ENCODE results near the gene SBK2.
"Not testable (repeated sequence)": the region's sequence is repeated elsewhere in the genome, so short reads cannot be mapped to it uniquely, and the experiment has no call there.

SBK2 gene

GRCh38 chr19:55536951-55537740 is at the start of gene SBK2:
SBK2 (minus strand) TSS chr19:55537133; CDS start chr19:55536294, 839 bp downstream.
- DNase-seq: no peak

GRCh38 chr19:55585658-55586339 is 48.9 kb upstream of the SBK2 start:
- DNase-seq: no peak

GRCh38 chr19:55584871-55585270 is 47.9 kb upstream of the SBK2 start:
- no peak for DNase-seq

GRCh38 chr19:55583897-55584296 is 47.0 kb upstream of the SBK2 start:
- DNase-seq: not testable (repeated sequence)

- not testable (repeated sequence) for DNase-seq
These were observed 45.4 kb upstream of the SBK2 start for GRCh38 chr19:55582284-55582683.

GRCh38 chr19:55581823-55582223 is 44.9 kb upstream of the SBK2 start:
- DNase-seq: no peak

- no peak for DNase-seq
These were observed 44.4 kb upstream of the SBK2 start for GRCh38 chr19:55581145-55581822.

- DNase-seq: peak; percentile 70
These were observed 43.8 kb upstream of the SBK2 start, which contains the start of gene ZNF579 for GRCh38 chr19:55580628-55581144. ZNF579 (minus strand) TSS chr19:55580848; CDS start chr19:55579639, 1,209 bp downstream.

- DNase-seq: no peak
These were observed 43.1 kb upstream of the SBK2 start for GRCh38 chr19:55579766-55580621.

GRCh38 chr19:55578761-55579747 is 42.1 kb upstream of the SBK2 start:
- no peak for DNase-seq

- DNase-seq: no peak
These were observed 41.3 kb upstream of the SBK2 start for GRCh38 chr19:55578031-55578760.

GRCh38 chr19:55576746-55577145 is 39.8 kb upstream of the SBK2 start:
- DNase-seq: no peak

GRCh38 chr19:55573929-55574328 is 37.0 kb upstream of the SBK2 start:
- DNase-seq: not testable (repeated sequence)

GRCh38 chr19:55569477-55569876 is 32.5 kb upstream of the SBK2 start:
- DNase-seq: not testable (repeated sequence)

GRCh38 chr19:55567708-55568328 is 30.9 kb upstream of the SBK2 start:
- no peak for DNase-seq

GRCh38 chr19:55566823-55567222 is 29.9 kb upstream of the SBK2 start:
- DNase-seq: no peak

GRCh38 chr19:55563261-55563690 is 26.3 kb upstream of the SBK2 start:
- DNase-seq: no peak

- DNase-seq: no peak
These were observed 22.8 kb upstream of the SBK2 start for GRCh38 chr19:55559684-55560083.

- DNase-seq: no peak
These were observed 17.8 kb upstream of the SBK2 start for GRCh38 chr19:55554741-55555152.

GRCh38 chr19:55554302-55554701 is 17.4 kb upstream of the SBK2 start:
- DNase-seq: no peak
